DMS53 treated with DMSO at 0.1 percent for 48 hours (cell line): ENCODE data around the gene GRIK2.

Experiments used
- DNase-seq: peaks from one replicate; lab custom pipeline; 2025; ENCODE audit not compliant: unreplicated experiment; lab: John Stamatoyannopoulos, UW

Gene GRIK2

GRCh38 chr6:101705866-101706265 lies 312.4 kb downstream of the GRIK2 start:
- no peak for DNase-seq

DNA sequence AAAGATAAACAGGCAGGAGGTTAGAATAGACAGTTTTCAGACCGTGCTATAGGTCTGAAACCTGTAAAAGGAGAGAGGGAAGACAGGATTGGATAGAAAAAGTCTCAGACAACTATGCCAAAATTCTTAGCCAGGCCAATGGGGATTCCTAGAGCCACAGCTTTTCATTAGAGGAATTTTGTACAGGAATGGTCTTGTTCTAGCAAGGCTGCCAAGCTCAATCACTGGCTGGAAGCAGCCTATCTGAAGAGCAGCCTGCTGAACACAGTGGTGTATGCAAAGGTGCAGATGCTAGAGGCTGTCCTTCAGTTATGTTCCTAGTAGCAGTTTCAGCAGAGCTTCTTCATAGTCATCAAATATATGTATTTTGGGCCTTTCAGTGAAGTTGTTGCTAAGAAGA lies 313.1 kb downstream of the GRIK2 start:
- DNase-seq = no peak

DNA sequence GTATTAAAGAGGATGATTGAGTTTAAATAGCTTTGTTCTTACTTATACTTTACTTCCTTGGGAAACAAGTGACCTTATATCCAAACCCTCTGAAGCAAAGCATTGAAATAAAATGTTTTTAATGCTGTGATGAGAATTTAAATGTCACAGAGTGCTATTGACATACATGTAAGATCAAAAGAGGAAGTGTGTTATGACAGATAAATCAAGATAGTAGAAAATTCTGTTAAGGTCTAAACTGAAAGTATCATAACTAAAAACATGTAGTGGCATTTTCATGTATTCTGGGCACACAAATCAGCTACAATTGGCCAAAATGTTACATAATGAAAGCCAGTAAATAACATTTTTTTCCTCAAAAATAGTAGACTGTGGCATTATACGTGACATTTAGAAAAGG lies 318.0 kb downstream of the GRIK2 start:
- no peak for DNase-seq

DNA sequence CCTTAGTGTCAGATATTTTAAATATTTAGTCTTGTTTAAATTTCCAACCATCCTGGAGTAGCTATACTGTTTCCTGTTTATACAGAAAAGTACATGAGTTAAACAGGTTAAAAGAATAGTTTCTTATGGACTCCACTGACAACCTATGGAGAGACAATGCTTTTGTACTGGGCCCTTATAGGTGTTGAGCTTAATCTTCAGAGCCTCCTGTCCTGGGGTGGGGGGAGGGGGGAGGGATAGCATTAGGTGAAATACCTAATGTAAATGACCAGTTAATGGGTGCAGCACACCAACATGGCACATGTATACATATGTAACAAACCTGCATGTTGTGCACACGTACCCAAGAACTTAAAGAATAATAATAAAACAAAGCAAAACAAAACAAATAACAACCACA lies 322.9 kb downstream of the GRIK2 start:
- DNase-seq = no peak

DNA sequence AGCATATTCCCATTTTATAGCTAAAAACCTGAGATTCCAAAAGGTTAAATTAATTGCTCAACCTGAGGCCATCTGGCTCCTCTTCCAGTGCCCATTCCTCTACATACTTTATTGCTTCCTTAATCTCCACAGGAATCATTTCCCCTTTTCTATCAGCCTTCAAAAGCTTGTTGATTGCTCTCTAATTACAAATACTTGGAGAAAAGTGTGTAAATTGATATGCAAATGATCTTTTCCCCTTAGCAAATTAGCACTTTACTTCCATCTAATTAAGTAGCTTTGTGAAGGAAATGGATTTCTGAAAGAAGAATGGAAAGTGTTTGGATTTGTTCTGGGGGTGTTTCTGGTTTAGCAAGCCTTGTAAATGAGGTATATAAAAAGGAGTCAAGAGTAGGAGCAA lies 323.3 kb downstream of the GRIK2 start:
- no peak for DNase-seq

- DNase-seq = no peak
Measured at GRCh38 chr6:101719521-101719920, 326.0 kb downstream of the GRIK2 start.

- no peak for DNase-seq
Measured at GRCh38 chr6:101722471-101722870, 329.0 kb downstream of the GRIK2 start.

DNA sequence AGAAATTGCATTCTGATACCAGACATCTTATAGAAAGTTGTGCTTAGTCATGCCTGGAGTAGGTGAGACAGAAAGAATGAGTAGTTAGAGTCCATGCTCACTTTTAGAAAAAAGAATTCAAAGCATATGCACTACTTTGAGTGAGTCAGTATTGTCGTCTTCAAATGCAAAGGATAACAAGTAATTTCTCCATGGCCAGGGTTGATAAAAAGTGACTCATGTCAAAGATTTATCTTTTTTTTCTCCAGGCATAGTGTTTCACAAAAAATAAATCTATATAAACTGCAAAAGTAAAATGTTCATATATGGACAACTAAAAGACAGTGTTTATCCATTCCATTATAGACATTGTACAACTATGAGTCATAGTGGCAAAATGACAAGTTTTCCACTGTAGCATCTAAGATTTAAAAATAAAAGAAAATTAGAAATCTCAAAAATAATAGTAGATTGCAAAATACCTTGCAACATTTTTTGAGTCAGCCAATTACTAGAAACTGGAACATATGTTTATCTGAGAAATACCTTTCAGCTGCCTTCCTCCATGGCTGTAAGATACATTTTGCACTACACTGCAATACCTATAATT lies 329.6 kb downstream of the GRIK2 start:
- DNase-seq = no peak

- no peak for DNase-seq
Measured at GRCh38 chr6:101728388-101728787, 334.9 kb downstream of the GRIK2 start.

DNA sequence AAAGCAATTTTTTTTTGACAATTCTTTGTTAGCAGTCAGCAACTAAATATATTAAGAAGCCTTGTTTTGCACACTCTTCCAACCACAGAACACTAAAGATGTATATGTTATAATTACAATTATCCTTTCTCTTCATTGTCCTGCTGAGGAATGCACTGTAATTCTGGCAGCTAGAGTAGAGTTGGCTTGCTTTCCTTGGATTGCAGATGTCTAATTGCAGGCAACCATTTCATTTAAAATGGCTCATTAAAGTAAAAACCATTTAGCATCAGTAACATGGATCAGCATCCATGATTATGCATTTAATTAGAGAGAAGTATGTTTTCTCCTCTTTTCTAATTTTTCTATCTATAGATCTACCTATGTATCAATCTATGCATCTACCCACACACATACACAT lies 335.4 kb downstream of the GRIK2 start:
- DNase-seq = no peak

- DNase-seq = no peak
Measured at GRCh38 chr6:101730954-101731353, 337.4 kb downstream of the GRIK2 start.

- DNase-seq = no peak
Measured at GRCh38 chr6:101733899-101734298, 340.4 kb downstream of the GRIK2 start.

GRCh38 chr6:101738481-101738880 lies 345.0 kb downstream of the GRIK2 start:
- no peak for DNase-seq

GRCh38 chr6:101740631-101741030 lies 347.1 kb downstream of the GRIK2 start:
- no peak for DNase-seq

GRCh38 chr6:101741474-101742171 lies 348.1 kb downstream of the GRIK2 start:
- no peak for DNase-seq

- DNase-seq = no peak
Measured at GRCh38 chr6:101747160-101747559, 353.7 kb downstream of the GRIK2 start.

DNA sequence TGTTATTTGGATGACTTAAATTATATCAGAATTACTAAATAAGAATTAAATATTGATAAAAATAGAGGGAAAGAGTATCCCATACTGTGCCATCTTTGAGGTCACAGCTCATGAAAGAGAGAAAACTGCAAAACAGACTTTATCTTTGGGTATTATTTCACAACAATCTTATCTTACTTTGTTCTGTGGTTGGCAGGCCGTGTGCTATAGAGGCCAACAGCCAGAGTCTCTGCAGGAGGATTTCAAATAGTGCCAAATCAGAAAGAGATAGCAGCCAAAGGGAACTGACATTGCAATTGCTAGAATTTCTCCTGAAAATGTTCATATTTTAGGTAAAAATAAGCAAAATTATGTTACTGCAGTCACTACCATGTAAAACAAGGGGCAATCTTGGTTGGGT lies 354.2 kb downstream of the GRIK2 start:
- no peak for DNase-seq

GRCh38 chr6:101755931-101756330 lies 362.4 kb downstream of the GRIK2 start:
- DNase-seq = no peak

- no peak for DNase-seq
Measured at GRCh38 chr6:101758368-101758767, 364.9 kb downstream of the GRIK2 start.

DNA sequence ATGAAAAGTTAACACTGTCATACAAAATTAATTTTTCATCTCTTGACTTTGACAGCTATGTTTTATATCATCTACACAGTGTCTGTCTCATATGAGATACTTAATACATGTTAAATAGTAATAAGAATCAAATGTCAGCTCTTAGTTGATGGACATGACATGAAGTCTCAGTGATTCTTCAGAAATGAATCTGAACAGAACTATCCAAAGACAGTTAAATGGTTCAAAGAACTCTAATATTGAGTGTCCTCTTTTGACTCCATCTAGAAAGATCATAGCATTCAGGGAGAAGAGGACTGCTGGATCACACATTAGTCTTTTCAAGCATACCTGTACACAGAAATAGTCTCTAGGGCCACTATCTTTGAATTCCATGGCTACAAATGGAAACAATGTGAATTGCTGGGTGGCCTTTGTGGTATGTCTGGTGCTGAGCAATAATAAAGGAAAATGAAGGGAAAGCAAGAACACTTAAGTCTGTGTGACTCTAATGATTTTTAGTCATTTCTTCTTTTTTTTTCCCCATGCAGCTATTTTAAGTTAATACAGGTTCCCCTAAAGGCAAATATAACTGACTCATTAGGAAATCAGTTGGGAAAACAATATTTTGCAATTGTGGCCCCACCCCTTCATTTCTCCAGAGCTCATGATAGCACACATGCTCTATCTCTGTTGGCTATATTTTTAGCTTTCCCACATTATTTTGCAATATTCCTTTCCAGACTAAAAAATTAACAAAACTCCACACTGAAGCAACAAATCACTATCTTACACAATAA lies 367.5 kb downstream of the GRIK2 start:
- DNase-seq = no peak

- no peak for DNase-seq
Measured at GRCh38 chr6:101762851-101763250, 369.3 kb downstream of the GRIK2 start.

DNA sequence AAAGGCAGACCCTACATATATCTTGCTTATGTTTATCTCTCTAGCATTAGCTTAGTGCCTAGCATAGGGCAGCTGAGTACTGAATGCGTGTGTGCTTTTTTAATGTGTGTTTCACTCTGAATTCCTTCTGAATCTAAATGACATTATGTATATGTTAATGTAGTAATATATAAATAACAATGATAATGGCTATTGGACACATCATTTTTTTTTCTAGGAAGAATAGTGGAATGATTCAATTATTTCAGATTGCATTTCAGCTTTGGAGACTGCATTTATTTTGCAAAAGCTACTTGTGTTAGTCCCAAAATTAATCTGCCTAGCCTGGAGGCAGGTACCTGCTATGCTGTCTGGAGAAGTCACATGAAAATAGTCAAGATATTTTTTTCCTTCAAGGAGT lies 371.8 kb downstream of the GRIK2 start:
- DNase-seq = no peak
